Islet precursor cell (in vitro differentiated cells): Measurements from ENCODE around the gene ECT2L.
"Not testable (repeated sequence)": the region's sequence is repeated elsewhere in the genome, so short reads cannot be mapped to it uniquely, and the experiment has no call there.

Experiments used
- DNase-seq: peaks from one replicate; pipeline ENCODE4 v3.0.0-alpha.2; 2018

The ECT2L gene

GRCh38 chr6:138863321-138863720 lies 67.4 kb downstream of the ECT2L start:
- DNase-seq = no peak

- DNase-seq = no peak
These were observed 68.5 kb downstream of the ECT2L start for GRCh38 chr6:138864343-138864890.

GRCh38 chr6:138865480-138866109 lies 69.7 kb downstream of the ECT2L start:
- DNase-seq = no peak

GRCh38 chr6:138868181-138868580 lies 72.3 kb downstream of the ECT2L start:
- no peak for DNase-seq

GRCh38 chr6:138869398-138869797 lies 73.5 kb downstream of the ECT2L start:
- peak; percentile 69 for DNase-seq

- DNase-seq = no peak
These were observed 77.3 kb downstream of the ECT2L start for GRCh38 chr6:138873191-138873590.

- DNase-seq = no peak
These were observed 86.6 kb downstream of the ECT2L start for GRCh38 chr6:138882369-138883017.

GRCh38 chr6:138885156-138885819 lies 89.4 kb downstream of the ECT2L start:
- DNase-seq = no peak

- DNase-seq = no peak
These were observed 95.5 kb downstream of the ECT2L start for GRCh38 chr6:138891255-138891986.

- DNase-seq = no peak
These were observed 100.3 kb downstream of the ECT2L start for GRCh38 chr6:138896104-138896756.

- no peak for DNase-seq
These were observed 101.1 kb downstream of the ECT2L start for GRCh38 chr6:138897031-138897430.

- no peak for DNase-seq
These were observed 111.3 kb downstream of the ECT2L start for GRCh38 chr6:138907167-138907566.

- no peak for DNase-seq
These were observed 113.6 kb downstream of the ECT2L start for GRCh38 chr6:138909511-138909910.

- no peak for DNase-seq
These were observed 114.1 kb downstream of the ECT2L start for GRCh38 chr6:138909975-138910374.

GRCh38 chr6:138912308-138912707 lies 116.4 kb downstream of the ECT2L start:
- no peak for DNase-seq

- no peak for DNase-seq
These were observed 118.8 kb downstream of the ECT2L start for GRCh38 chr6:138914701-138915100.

GRCh38 chr6:138920906-138921305 lies 125.0 kb downstream of the ECT2L start:
- no peak for DNase-seq

GRCh38 chr6:138923561-138923960 lies 127.7 kb downstream of the ECT2L start:
- no peak for DNase-seq

- DNase-seq = no peak
These were observed 129.9 kb downstream of the ECT2L start for GRCh38 chr6:138925806-138926205.

- DNase-seq = no peak
These were observed 130.7 kb downstream of the ECT2L start for GRCh38 chr6:138926579-138926978.

GRCh38 chr6:138931660-138932059 lies 135.8 kb downstream of the ECT2L start:
- no peak for DNase-seq

GRCh38 chr6:138936873-138937272 lies 141.0 kb downstream of the ECT2L start:
- DNase-seq = not testable (repeated sequence)
